ENCODE results near the gene CPNE6. TPM values are rescaled to one million over a fixed set of nuclear protein-coding genes. Genes with fewer than 3 reads are reported as not detected.

The CPNE6 gene
- total RNA-seq, 1 donor from 2014 or later = not detected

DNA sequence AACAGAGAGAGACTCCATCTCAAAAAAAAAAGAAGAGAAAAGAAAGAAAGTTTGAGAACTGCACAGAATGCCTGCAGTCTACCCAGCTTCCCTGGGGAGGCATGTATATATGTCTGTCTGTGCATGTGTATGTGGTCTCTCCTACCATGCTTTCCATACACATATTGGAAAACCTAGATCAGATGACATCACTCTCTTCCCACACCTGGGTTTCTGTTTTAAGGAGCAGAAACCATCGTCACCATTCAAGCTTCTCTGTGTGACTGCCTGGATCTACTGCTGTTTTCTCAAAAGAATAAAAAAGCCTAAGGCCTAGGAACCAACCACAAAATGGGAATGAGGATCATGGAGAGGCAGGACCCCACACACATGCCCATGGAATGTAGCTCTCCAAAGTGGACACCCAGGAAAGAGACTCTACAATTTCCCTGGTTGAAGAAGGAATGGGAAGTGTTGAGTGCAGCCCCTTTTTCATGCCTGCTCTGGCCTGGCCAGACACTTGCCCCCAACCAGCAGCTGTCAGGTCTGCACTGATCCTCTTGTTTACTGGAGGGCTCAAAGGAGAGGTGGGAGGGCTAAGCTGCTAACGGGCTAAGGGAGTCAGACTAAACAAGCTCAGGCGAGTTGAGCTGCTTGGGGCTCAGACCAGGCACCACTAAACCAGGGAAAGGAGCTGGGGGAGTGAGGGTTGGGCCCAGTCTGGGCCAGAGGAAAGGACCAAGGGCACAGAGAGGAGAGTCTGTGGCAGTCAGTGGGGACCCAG is 15.0 kb downstream of the CPNE6 start:
- no peak overlapping the region for H3K4me3 ChIP-seq
- H3K27ac ChIP-seq = no peak overlapping the region
- intact Hi-C loops (cut with DNase I) = no loop called here
- H3K36me3 ChIP-seq = no peaks in the 10 kb centered on the region
- DNase-seq = no peak
- H3K9me3 ChIP-seq = no peaks in the 10 kb centered on the region
- H3K4me1 ChIP-seq = peaks cover 5% of the 10 kb centered on the region
- TF ChIP-seq, protein P1, sequence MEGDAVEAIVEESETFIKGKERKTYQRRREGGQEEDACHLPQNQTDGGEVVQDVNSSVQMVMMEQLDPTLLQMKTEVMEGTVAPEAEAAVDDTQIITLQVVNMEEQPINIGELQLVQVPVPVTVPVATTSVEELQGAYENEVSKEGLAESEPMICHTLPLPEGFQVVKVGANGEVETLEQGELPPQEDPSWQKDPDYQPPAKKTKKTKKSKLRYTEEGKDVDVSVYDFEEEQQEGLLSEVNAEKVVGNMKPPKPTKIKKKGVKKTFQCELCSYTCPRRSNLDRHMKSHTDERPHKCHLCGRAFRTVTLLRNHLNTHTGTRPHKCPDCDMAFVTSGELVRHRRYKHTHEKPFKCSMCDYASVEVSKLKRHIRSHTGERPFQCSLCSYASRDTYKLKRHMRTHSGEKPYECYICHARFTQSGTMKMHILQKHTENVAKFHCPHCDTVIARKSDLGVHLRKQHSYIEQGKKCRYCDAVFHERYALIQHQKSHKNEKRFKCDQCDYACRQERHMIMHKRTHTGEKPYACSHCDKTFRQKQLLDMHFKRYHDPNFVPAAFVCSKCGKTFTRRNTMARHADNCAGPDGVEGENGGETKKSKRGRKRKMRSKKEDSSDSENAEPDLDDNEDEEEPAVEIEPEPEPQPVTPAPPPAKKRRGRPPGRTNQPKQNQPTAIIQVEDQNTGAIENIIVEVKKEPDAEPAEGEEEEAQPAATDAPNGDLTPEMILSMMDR (IDR thresholded peaks at IDR 0.05) = no peak
- no peaks in the 10 kb centered on the region for H3K27me3 ChIP-seq
- ATAC-seq = no peak

DNA sequence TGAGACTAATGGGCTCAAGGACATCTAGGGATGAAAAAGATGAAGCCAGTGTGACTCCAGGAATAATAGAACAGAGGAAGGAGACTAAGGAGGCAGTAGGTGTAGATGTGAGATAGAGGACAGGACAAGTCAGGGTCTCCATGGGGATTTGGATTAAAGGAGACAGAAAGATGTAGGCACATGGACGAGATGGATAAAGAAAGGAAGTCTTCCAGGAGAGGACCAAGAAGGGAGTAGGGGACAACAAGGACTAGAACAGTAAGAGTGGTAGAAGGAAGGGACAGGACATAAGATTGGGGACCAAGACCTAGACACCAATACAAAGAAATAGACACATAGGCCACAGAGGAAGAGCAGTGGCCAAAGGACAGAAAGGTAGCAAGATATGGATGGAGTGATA is 15.6 kb downstream of the CPNE6 start:
- Histone ChIP-seq H3K27ac (no peak overlapping the region), H3K9me3 (no peaks in the 10 kb centered on the region), H3K36me3 (no peaks in the 10 kb centered on the region), H3K27me3 (no peaks in the 10 kb centered on the region), H3K4me3 (no peak overlapping the region), H3K4me1 (no peaks in the 10 kb centered on the region)
- ATAC-seq (no peak), DNase-seq (no peak)
- TF ChIP-seq, protein P1 (IDR thresholded peaks at IDR 0.05) = no peak
- intact Hi-C loops (cut with DNase I) = no loop called here

DNA sequence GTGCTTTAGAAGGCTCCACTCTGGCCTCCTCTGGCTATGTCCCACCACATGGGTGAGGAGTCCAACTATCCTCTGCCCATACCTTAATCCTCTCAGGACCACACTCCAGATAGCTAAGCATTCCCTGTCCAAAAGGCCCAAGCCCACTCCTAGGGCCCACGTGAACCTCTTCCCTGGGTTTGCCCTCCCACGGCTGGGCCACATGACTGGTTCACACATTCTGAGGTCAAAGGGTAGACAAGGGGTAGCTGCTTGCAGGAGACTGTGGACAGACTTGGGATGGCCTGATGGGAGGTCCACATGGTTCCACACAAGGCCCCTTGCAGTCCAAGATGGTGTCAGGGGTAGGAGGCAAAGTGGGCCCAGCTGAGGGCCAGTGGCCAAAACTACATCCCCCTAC is 16.7 kb downstream of the CPNE6 start:
- no peaks in the 10 kb centered on the region for H3K36me3 ChIP-seq
- TF ChIP-seq, protein P1 (IDR thresholded peaks at IDR 0.05) = no peak
- DNase-seq (no peak), ATAC-seq (no peak)
- intact Hi-C loops (cut with DNase I) = no loop called here
- no peaks in the 10 kb centered on the region for H3K27me3 ChIP-seq
- H3K27ac ChIP-seq = no peak overlapping the region
- H3K4me3 ChIP-seq = no peak overlapping the region
- peaks cover 2% of the 10 kb centered on the region for H3K4me1 ChIP-seq
- no peaks in the 10 kb centered on the region for H3K9me3 ChIP-seq

DNA sequence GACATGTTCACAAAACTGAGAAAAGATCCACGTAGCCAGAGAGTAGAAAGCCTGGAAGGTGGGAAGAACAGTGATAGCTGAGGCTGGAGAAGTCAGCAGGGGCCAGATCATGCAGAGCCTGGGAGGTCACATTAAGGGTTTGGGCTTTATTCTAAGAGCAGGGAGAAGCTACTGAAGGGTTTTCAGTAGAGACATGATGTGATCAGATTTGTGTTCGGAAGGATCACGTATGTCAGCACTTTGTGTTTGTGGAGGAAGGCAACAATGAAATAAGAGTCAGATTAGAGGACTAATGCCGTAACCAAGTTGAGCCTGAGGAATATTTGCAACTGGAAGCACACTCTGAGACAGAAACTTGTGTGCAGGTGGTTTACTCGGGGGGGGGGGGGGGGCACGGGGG is 18.5 kb downstream of the CPNE6 start:
- intact Hi-C loops (cut with DNase I) = no loop called here

DNA sequence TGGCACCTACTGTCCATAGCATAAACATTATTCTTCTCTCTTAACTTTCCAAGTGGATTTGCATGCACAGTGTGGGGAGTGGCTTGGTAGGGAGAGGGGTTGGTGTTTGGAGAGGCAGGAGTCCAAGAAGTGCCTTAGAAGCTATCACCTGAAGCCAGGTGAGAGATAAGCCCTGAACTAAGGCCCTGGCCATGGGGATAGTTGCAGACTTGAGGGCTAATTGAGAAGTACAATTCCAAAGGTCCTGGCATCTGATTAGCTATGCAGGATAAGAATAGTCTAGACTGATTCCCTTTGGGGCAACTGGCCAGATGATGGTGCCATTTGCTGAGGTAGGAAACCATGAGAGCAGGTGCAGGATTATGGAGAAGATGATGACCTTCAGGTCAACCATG is 20.7 kb downstream of the CPNE6 start:
- Histone ChIP-seq H3K9me3 (no peaks in the 10 kb centered on the region), H3K4me3 (no peak overlapping the region), H3K4me1 (peaks cover 20% of the 10 kb centered on the region), H3K27me3 (no peaks in the 10 kb centered on the region), H3K27ac (no peak overlapping the region), H3K36me3 (no peaks in the 10 kb centered on the region)
- no peak for ATAC-seq
- intact Hi-C loops (cut with DNase I) = no loop called here
- DNase-seq = no peak
- TF ChIP-seq, protein P1 (IDR thresholded peaks at IDR 0.05) = no peak

More for the DNA sequence above, 18.5 kb downstream of the CPNE6 start:
- TF ChIP-seq, protein P1 (IDR thresholded peaks at IDR 0.05) = no peak
- H3K27ac ChIP-seq = no peak overlapping the region
- H3K9me3 ChIP-seq = no peaks in the 10 kb centered on the region
- no peaks in the 10 kb centered on the region for H3K36me3 ChIP-seq
- peaks cover 9% of the 10 kb centered on the region for H3K4me1 ChIP-seq
- DNase-seq (no peak), ATAC-seq (no peak)
- no peaks in the 10 kb centered on the region for H3K27me3 ChIP-seq
- H3K4me3 ChIP-seq = no peak overlapping the region
